Measurements from ENCODE around the gene TMEM37. TPM values are rescaled to one million over a fixed set of nuclear protein-coding genes. Genes with fewer than 3 reads are reported as not detected.
"Not testable (repeated sequence)": the region's sequence is repeated elsewhere in the genome, so short reads cannot be mapped to it uniquely, and the experiment has no call there.

The TMEM37 gene
- total and polyA plus RNA-seq, 7 experiments from 2014 or later = 0.37 to 4.2 (median 0.51) TPM; not detected in 2

DNA sequence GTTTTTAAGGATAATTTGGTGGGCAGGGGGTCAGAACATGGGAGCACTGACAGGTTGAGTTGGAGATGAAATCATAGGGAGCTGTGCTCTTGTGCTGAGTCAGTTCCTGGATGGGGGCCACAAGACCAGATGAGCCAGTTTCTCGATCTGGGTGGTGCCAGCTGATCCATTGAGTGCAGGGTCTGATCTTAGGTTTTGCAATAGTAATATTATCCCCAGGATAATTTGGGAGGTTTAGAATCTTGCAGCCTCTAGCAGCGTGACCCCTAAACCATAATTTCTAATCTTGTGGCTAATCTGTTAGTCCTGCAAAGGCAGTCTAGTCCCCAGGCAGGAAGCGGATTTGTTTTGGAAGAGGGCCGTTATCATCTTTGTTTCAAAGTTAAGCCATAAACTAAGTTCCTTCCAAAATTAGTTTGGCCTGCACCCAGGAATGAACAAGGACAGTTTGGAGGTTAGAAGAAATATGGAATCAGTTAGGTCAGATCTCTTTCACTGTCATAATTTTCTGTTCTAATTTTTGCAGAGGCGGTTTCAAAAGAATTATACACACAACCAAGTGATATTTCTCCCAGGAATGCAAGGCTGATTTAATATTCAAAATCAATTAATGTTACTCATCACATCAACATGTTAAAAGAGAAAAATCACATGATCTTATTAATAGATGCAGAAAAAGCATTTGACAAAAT lies 41.9 kb upstream of the TMEM37 start:
- CTCF ChIA-PET = no interaction called here
- DNase-seq (no peak), ATAC-seq (no peak)
- Mint-ChIP-seq H3K27ac (no peak overlapping the region), H3K27me3 (peaks cover 0 to 13% (median 5%) of the 10 kb centered on the region in 5 donors), H3K4me1 (peaks cover 0 to 7% (median 0%) of the 10 kb centered on the region in 7 donors), H3K9me3 (no peaks in the 10 kb centered on the region), H3K4me3 (no peak overlapping the region), H3K36me3 (no peaks in the 10 kb centered on the region)
- H3K9me3 ChIP-seq (ENCODE audit: control insufficient read depth in 2 of 3, low read length in 3 of 3) = no peaks in the 10 kb centered on the region
- no peak overlapping the region for H3K27ac ChIP-seq (ENCODE audit: low read depth, low read length)
- intact Hi-C loops (cut with micrococcal nuclease) = no loop called here
- POLR2A ChIA-PET = no interaction called here
- no peaks in the 10 kb centered on the region for H3K36me3 ChIP-seq (ENCODE audit: control insufficient read depth in 2 of 3, insufficient read depth in 3 of 3, low read length in 3 of 3)
- no peaks in the 10 kb centered on the region for H3K27me3 ChIP-seq (ENCODE audit: control insufficient read depth in 2 of 2, insufficient read depth in 2 of 2, low read length in 2 of 2)
- H3K4me3 ChIP-seq (ENCODE audit: low read length) = no peak overlapping the region
- H3K4me1 ChIP-seq (ENCODE audit: control insufficient read depth in 2 of 2, insufficient read depth in 2 of 2, low read length in 2 of 2) = no peaks in the 10 kb centered on the region

DNA sequence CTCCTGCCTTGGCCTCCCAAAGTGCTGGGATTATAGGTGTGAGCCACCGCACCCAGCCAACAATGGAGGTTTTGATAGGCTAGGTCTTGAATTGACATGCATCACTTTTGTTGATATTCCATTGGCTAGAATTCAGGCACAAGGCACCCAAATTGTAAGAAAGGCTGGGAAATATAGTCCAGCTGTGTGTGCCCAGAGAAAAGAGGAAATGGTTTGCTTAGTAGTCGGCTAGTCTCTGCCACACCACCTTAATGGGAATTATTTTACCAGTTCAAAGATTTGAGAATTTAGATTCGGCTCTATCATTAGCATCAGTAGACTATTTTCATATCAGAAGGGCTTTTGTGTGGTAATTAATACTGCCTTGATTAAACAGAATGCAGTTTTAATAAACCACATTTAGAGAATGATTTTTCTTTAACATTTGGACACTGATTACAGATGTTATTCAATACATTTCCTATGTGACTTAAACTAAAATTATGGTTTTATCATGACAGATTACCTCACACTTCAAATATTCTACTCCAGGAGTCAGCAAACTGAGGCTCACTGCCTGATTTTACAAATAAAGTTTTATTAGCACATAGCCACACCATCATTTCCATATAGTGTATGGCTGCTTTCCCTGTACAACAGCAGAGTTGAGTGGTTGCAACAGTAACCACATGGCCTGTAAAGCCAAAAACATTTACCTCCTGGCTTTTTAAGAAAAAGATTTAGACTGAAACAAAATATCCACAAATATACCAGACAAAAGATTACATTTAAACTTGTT lies 37.5 kb upstream of the TMEM37 start:
- H3K9me3 Mint-ChIP-seq = no peaks in the 10 kb centered on the region
- H3K27me3 ChIP-seq (ENCODE audit: control insufficient read depth in 2 of 2, insufficient read depth in 2 of 2, low read length in 2 of 2) = no peaks in the 10 kb centered on the region
- DNase-seq (no peak), ATAC-seq (no peak)
- H3K4me1 ChIP-seq (ENCODE audit: control insufficient read depth in 2 of 2, insufficient read depth in 2 of 2, low read length in 2 of 2) = no peaks in the 10 kb centered on the region
- intact Hi-C loops (cut with micrococcal nuclease) = no loop called here
- H3K27ac ChIP-seq (ENCODE audit: low read depth, low read length) = no peak overlapping the region
- H3K4me3 Mint-ChIP-seq = no peak overlapping the region
- no peaks in the 10 kb centered on the region for H3K36me3 Mint-ChIP-seq
- H3K36me3 ChIP-seq (ENCODE audit: control insufficient read depth in 2 of 3, insufficient read depth in 3 of 3, low read length in 3 of 3) = no peaks in the 10 kb centered on the region
- ChIA-PET POLR2A (no interaction called here), CTCF (no interaction called here)
- peaks cover 0 to 2% (median 0%) of the 10 kb centered on the region in 7 donors for H3K4me1 Mint-ChIP-seq
- no peaks in the 10 kb centered on the region for H3K9me3 ChIP-seq (ENCODE audit: control insufficient read depth in 2 of 3, low read length in 3 of 3)
- H3K27me3 Mint-ChIP-seq = peaks cover 0 to 6% (median 0%) of the 10 kb centered on the region in 5 donors
- no peak overlapping the region for H3K4me3 ChIP-seq (ENCODE audit: low read length)
- H3K27ac Mint-ChIP-seq = no peak overlapping the region

DNA sequence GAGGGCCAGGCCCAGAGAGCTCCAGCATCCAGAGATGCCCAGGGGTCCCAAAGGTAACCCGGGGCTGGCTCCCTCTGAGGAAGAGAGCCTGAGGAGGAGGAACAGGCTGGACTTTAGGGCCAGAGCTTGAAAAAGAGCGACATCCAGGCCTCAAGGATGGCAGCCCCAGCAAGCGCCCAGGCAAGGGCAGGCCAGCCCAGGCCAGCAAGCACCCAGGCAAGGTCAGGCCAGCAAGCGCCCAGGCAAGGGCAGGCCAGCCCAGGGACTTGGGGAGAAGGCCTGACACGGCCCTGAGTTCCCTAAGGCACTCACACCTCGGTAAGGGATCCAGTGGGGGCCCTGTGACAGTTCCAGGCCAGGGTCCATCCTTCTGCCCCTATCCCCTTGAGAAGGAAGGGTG lies 34.5 kb upstream of the TMEM37 start:
- POLR2A ChIA-PET = no interaction called here
- Mint-ChIP-seq H3K27ac (no peak overlapping the region), H3K27me3 (peaks cover 2 to 5% (median 4%) of the 10 kb centered on the region in 5 donors), H3K9me3 (no peaks in the 10 kb centered on the region), H3K4me1 (peaks cover 0 to 2% (median 0%) of the 10 kb centered on the region in 7 donors), H3K4me3 (no peak overlapping the region), H3K36me3 (no peaks in the 10 kb centered on the region)
- DNase-seq (no peak), ATAC-seq (no peak)
- no peaks in the 10 kb centered on the region for H3K36me3 ChIP-seq (ENCODE audit: control insufficient read depth in 2 of 3, insufficient read depth in 3 of 3, low read length in 3 of 3)
- intact Hi-C loops (cut with micrococcal nuclease) = no loop called here
- no peak overlapping the region for H3K4me3 ChIP-seq (ENCODE audit: low read length)
- H3K27ac ChIP-seq (ENCODE audit: low read depth, low read length) = no peak overlapping the region
- H3K27me3 ChIP-seq (ENCODE audit: control insufficient read depth in 2 of 2, insufficient read depth in 2 of 2, low read length in 2 of 2) = no peaks in the 10 kb centered on the region
- CTCF ChIA-PET = no interaction called here
- H3K4me1 ChIP-seq (ENCODE audit: control insufficient read depth in 2 of 2, insufficient read depth in 2 of 2, low read length in 2 of 2) = no peaks in the 10 kb centered on the region
- no peaks in the 10 kb centered on the region for H3K9me3 ChIP-seq (ENCODE audit: control insufficient read depth in 2 of 3, low read length in 3 of 3)

DNA sequence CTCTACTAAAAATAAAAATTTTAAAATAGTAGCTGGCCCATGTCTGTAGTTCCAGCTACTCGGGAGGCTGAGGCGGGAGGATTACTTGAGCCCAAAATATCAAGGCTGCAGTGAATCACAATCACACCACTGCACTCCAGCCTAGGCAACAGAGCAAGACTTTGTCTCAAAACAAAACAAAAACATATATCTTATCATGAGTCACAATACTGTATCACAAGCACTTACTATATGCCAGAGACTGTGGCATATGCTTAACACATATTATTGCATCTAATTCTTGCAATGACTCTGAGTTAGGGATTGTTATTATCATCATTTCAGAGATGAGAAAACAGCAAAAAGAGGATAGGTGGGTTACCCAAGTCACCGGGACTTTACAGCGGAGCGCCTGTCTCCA lies 29.5 kb upstream of the TMEM37 start:
- no peaks in the 10 kb centered on the region for H3K36me3 ChIP-seq (ENCODE audit: control insufficient read depth in 2 of 3, insufficient read depth in 3 of 3, low read length in 3 of 3)
- H3K4me3 ChIP-seq (ENCODE audit: low read length) = no peak overlapping the region
- Mint-ChIP-seq H3K36me3 (no peaks in the 10 kb centered on the region), H3K9me3 (peaks cover 0 to 5% (median 0%) of the 10 kb centered on the region in 11 donors), H3K27ac (no peak overlapping the region), H3K27me3 (peaks cover 2 to 12% (median 4%) of the 10 kb centered on the region in 5 donors), H3K4me3 (no peak overlapping the region), H3K4me1 (peaks cover 0 to 2% (median 0%) of the 10 kb centered on the region in 7 donors)
- no peak for ATAC-seq
- no peak for DNase-seq
- POLR2A ChIA-PET = no interaction called here
- intact Hi-C loops (cut with micrococcal nuclease) = no loop called here
- no peaks in the 10 kb centered on the region for H3K4me1 ChIP-seq (ENCODE audit: control insufficient read depth in 2 of 2, insufficient read depth in 2 of 2, low read length in 2 of 2)
- no peaks in the 10 kb centered on the region for H3K27me3 ChIP-seq (ENCODE audit: control insufficient read depth in 2 of 2, insufficient read depth in 2 of 2, low read length in 2 of 2)
- CTCF ChIA-PET = no interaction called here
- H3K27ac ChIP-seq (ENCODE audit: low read depth, low read length) = no peak overlapping the region
- no peaks in the 10 kb centered on the region for H3K9me3 ChIP-seq (ENCODE audit: control insufficient read depth in 2 of 3, low read length in 3 of 3)

DNA sequence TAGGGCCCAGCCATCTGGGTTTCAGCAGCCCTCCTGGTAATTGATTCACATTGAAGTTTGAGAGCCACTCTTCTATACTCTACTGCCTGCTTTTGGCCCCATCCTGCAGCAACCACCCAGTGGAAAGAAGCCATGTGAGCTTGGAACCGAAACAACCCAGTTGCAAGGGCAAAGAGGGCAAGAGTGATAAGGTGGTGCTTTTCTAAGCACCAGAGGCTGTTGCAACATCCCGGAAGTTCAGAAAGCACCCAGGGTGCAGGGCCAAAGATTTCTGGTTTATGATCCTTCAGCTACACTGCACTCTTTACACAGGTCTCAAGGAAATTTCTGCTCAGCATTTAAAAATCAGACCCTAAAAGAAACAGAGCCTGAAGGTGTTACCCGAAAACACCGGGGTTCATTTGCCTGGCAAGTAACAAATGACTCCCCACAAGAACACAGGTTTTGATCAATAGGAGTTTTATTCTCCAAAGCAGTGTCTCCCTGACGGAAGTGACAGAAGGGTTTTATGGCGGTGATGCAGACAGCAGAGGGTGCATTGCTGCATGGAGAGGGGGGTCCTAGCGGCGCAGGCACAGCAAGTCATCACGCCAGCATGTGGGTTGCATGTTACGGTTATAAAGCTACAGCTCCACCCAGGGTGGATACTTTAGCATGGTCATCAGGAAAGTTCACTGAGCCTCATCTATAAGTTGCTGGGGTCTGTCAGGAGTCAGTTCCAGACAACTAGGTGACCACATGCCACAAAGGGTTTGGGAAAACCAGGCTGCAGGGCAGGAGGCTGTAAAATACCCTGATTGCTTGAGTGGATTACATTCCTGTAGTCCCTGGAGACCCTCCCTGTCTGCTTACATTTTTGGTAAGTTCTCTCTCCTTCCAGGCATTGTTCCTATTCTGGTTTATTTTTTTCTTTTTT lies 28.8 kb upstream of the TMEM37 start:
- CTCF ChIA-PET = no interaction called here

DNA sequence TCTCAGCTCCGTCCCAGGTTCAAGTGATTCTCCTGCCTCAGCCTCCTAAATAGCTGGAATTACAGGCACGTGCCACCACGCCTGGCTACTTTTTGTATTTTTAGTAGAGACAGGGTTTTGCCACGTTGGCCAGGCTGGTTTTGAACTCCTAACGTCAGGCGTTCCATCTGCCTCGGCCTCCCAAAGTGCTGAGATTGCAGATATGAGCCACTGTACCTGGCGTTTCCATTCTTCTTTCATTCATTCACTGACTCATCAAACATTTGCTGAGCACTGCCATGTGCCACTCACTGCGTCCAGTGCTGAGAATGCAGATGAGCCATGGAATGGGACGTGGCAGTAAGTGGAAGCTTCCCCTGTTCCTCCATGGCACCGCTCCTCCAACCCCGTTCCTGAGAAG lies 28.0 kb upstream of the TMEM37 start:
- POLR2A ChIA-PET; H3K27ac Mint-ChIP-seq; CTCF ChIA-PET; H3K36me3 Mint-ChIP-seq; H3K36me3 ChIP-seq (ENCODE audit: control insufficient read depth in 2 of 3, insufficient read depth in 3 of 3, low read length in 3 of 3); H3K9me3 ChIP-seq (ENCODE audit: control insufficient read depth in 2 of 3, low read length in 3 of 3); DNase-seq; H3K4me3 ChIP-seq (ENCODE audit: low read length); H3K4me1 Mint-ChIP-seq; H3K27ac ChIP-seq (ENCODE audit: low read depth, low read length); H3K27me3 ChIP-seq (ENCODE audit: control insufficient read depth in 2 of 2, insufficient read depth in 2 of 2, low read length in 2 of 2); H3K4me3 Mint-ChIP-seq; ATAC-seq; H3K9me3 Mint-ChIP-seq; intact Hi-C loops (cut with micrococcal nuclease); H3K4me1 ChIP-seq (ENCODE audit: control insufficient read depth in 2 of 2, insufficient read depth in 2 of 2, low read length in 2 of 2): not testable (repeated sequence)
- peaks cover 2 to 16% (median 5%) of the 10 kb centered on the region in 5 donors for H3K27me3 Mint-ChIP-seq

More for the DNA sequence above, 28.8 kb upstream of the TMEM37 start:
- Mint-ChIP-seq H3K4me1 (peaks cover 0 to 2% (median 0%) of the 10 kb centered on the region in 7 donors), H3K27me3 (peaks cover 2 to 16% (median 5%) of the 10 kb centered on the region in 5 donors), H3K4me3 (no peak overlapping the region), H3K9me3 (peaks cover 0 to 5% (median 0%) of the 10 kb centered on the region in 11 donors), H3K27ac (no peak overlapping the region), H3K36me3 (no peaks in the 10 kb centered on the region)
- POLR2A ChIA-PET = no interaction called here
- intact Hi-C loops (cut with micrococcal nuclease) = no loop called here
- Histone ChIP-seq H3K27ac (ENCODE audit: low read depth, low read length) (no peak overlapping the region), H3K4me1 (ENCODE audit: control insufficient read depth in 2 of 2, insufficient read depth in 2 of 2, low read length in 2 of 2) (no peaks in the 10 kb centered on the region), H3K27me3 (ENCODE audit: control insufficient read depth in 2 of 2, insufficient read depth in 2 of 2, low read length in 2 of 2) (no peaks in the 10 kb centered on the region), H3K4me3 (ENCODE audit: low read length) (no peak overlapping the region), H3K9me3 (ENCODE audit: control insufficient read depth in 2 of 3, low read length in 3 of 3) (no peaks in the 10 kb centered on the region), H3K36me3 (ENCODE audit: control insufficient read depth in 2 of 3, insufficient read depth in 3 of 3, low read length in 3 of 3) (no peaks in the 10 kb centered on the region)
- DNase-seq (no peak), ATAC-seq (no peak)
